Activated T-helper 2 cell treated with anti-CD3 and anti-CD28 coated beads, Interferon-gamma antibody, Interleukin-2, Interleukin-4, amounts not matched to agents 10 μg/mL and 5 μg/mL and 100 μg/mL, durations not matched to agents 14 hours and 24 hours and 36 hours (primary cell): Measurements from ENCODE around the gene IGIP. TPM values are rescaled to one million over a fixed set of nuclear protein-coding genes. Genes with fewer than 3 reads are reported as not detected.

Experiments
- total RNA-seq: library from RNA; stranded (reverse); gene quantifications from 2 replicates; pipeline ENCODE4 v1.2.3, GENCODE V29; 2022

Gene IGIP
- total RNA-seq, 1 donor from 2014 or later = 2.2 TPM

Other genes starting within 250 kb of the IGIP start
- 0.09 TPM in 1 of 2 replicates, not detected in the other for gene NRG2, start 82.6 kb upstream of the IGIP start, total RNA-seq
- gene PURA, start 11.8 kb upstream of the IGIP start, total RNA-seq = 10.8 and 11.0 TPM in 2 replicates
- 9.2 and 11.3 TPM in 2 replicates for gene CYSTM1, start 49.3 kb downstream of the IGIP start, total RNA-seq
- gene PFDN1, start 177.2 kb downstream of the IGIP start, total RNA-seq = 60.4 and 61.0 TPM in 2 replicates
- gene HBEGF, start 220.7 kb downstream of the IGIP start, total RNA-seq = 15.7 and 17.1 TPM in 2 replicates
- gene SLC4A9, start 234.3 kb downstream of the IGIP start, total RNA-seq = 0.18 TPM in 1 of 2 replicates, not detected in the other